T1000 (cell line): ENCODE data around the gene TEX35.
A peak's percentile ranks its signal among the peaks of the same experiment; 100 is the strongest.

Source experiments
- DNase-seq: peaks from one replicate; lab custom pipeline; 2025; ENCODE audit warnings: mixed read lengths; lab: John Stamatoyannopoulos, UW

The TEX35 gene

DNA sequence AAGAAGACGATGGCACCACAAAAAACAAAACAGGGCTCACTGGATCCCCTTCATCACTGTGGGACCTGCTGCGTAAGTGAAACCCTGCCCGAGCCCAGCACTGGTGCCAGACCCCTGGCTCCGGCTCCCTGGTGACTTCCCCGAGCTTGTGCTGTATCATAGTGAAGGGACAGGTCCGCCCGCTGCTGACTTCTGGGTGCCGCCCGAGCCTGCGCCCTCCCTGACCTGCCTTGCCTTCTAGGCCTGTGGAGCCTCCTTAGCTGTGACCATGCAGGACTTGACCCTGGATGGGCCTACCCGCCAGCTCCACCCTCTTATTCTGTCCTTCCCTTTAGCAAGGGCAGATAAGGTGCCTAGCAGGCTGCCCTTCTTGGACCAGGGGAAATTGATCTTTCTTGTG lies 7.9 kb downstream of the TEX35 start:
- no peak for DNase-seq

DNA sequence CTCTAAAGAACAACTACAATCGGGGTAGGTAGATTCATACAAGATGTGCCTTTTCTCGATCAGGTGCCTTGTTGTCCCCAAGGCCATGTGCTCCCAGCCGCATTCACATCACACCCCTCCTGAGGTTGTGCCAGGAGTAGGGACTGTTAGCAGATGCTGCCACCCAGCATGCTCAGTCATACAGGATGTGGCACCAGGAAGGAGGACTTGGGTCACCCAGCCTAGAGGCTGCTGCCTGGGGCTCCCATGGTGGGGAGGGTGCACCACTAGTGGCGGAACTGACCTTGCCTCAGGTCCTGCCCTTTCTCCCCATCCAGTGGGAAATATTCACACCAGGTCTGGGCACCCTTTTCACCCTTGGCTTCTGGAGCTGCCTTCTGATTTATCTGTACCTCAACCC lies 8.3 kb downstream of the TEX35 start:
- no peak for DNase-seq

DNA sequence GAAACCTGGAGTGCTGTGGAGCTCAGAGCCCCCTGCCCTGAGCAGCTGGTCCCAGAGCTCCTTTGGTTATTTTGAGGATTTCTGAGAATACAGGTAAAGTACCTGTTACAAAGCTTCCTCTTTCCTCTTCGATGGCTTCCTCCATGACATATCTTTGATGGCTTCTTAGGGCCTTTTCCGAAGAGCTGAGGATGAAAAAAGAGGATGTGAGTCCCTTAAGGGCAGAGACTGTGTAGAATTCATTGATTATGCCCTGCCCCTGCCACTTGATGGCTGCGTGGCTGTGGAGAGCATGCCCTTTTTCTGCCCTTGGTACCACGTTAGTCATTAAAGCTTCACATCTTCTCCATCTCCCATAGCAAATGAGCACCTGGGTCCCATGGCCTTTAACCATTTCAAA lies 14.2 kb downstream of the TEX35 start:
- no peak for DNase-seq

DNA sequence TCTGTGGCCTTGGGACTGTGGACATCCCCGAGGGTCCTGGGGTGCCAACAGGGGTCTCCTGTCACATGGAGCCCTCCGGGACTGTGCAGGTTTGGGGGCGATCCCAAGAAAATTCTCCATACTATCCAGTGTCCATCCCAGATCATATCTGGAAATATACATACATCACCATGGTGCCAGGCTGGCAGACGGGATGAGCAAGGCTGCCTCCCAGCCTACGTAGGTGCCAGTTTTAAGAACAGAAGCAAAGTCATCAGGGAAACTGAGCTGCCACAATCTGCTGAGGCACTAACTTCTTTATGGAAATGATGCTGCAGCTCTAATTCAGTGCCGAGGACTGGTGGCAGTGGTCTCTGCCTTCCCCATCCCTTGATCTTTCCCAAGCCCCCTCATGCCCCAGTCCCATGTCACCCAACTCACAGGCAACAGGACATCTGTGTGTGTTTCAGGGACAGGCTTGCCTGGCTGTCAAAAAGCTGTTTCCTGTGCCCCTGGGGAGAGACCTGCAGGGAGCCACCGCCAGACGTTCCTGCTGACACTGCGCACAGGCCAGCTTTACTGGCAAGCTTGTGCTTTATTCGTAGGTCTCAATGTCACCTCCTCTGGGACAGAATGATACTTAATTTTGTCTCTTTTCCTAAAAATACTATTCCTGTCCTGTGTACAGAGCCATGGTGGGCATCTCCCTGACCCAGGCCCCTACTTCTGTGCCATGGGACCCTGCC lies 15.5 kb downstream of the TEX35 start:
- no peak for DNase-seq

DNA sequence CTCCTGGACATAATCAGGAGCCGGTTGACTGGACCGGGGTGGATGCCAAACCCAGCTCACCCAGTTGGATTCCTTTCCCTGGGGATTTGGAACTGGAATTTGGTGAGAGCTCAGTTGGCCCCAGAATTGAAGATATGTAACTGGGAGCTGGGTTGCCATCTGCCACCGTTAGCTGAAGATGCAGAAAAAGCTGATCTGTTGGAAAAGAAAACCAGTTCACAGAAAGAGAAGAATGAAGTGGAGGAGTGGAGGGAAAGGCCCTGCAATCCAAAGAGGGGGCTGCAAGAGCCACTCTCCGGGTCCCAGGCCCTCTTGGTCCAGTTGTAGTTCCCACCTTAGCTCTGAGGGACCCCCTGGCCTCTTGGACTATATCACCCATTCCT lies 16.0 kb downstream of the TEX35 start:
- no peak for DNase-seq

DNA sequence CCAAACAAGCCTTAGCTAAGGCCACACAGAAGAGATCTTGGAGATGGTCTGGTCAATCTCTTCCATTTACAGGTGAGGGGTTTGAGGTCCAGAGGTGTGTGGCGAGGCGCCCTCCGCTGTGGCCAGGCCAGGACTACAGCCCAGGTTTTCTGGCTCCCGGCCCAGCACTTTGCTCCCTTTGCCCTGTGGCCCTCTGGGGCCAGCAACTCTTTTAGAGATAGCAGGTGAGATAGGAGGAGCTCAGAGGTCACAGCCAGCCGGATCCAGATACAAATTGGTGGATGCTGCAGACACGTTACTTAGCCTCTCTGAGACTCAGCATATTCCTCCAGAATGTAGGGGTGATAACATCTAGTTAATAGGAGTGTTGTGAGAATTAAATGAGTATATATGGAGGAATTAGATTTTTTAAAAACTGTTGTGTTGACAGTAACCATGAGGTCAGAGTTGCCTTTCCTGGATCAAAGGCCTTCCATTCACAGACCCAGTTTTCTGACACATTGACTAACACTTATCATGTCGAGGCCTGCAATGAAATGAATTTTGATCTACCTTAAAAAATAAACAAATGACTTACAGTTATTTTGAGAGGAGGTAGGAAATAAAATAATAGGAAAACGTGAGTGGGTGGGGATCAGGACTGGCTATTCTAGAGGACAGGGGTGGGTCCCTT lies 16.6 kb downstream of the TEX35 start:
- no peak for DNase-seq

DNA sequence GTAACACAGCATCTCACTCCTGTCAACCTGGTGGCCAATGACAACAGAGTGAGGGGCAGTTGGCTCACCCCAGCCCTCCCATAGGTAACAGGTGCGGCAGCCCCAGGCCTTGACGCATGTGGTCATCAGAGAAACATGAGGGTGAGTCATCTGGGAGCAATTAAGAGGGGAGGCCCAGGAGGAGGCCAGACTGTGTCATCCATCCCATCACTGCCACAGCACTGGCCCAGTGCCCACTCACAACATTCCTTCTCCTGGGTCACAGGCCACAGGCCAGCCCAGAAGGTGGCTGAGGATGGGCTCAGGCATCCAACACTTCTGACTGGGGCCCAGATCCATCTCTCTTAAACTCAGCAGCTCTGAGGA lies 17.1 kb downstream of the TEX35 start:
- peak; percentile 73 for DNase-seq

DNA sequence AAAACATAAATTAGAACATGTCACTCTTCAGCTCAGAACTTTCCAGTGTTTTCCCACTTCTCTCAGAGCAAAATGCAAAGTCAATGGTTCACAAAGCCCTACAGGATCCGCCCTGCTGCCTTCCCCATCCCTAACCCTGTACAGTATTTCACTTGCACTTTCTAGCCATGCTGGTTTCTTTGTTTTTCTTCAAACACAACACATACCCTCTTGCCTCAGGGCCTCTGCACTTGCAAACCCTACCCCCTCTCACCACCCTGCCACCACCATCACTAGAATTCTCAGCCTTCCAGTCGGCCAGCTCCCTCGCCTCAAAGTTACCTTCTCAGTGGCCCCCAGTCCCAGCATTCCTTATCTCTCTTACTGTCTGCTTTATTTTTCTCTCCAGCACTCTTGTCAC lies 17.6 kb downstream of the TEX35 start:
- no peak for DNase-seq

DNA sequence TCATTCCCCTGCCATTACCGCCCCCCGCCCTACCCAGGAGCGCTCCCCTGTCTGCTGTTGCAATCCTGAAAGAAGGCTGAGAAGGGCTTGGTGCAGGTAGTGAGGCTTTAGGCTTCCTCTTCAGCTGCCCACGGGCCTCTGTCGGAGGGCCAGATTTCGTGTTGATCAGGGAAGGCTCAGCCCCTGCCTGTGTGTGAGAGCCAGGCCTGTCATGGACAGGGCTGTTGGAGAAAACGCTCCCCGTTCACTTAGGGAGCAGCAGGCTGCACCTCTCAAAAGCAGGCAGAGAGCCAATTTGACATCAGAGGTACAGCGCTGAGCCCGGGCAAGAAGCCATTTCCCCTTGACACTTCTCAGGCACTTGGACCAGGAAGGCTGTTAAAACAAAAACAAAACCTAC lies 19.0 kb downstream of the TEX35 start:
- DNase-seq: no peak

DNA sequence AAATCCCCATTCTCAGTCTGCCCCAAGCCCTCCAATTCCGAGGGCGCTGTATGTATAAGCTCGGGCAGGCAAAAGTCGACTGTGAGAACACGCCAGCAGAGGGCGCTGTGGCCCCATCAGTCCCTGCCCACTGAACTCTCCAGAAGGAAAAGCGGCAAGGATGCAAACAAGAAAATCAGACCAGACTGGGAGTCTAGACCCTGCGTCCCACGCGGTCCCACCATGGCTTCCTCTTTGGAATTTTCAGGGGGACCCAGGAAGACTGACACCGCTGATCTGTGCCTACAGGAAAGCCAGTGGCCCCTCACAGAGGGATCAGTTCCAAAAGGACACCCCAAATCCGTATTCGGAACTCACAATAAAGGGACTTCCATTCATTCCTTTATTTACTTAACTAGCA lies 19.5 kb downstream of the TEX35 start:
- DNase-seq: peak; percentile 75

DNA sequence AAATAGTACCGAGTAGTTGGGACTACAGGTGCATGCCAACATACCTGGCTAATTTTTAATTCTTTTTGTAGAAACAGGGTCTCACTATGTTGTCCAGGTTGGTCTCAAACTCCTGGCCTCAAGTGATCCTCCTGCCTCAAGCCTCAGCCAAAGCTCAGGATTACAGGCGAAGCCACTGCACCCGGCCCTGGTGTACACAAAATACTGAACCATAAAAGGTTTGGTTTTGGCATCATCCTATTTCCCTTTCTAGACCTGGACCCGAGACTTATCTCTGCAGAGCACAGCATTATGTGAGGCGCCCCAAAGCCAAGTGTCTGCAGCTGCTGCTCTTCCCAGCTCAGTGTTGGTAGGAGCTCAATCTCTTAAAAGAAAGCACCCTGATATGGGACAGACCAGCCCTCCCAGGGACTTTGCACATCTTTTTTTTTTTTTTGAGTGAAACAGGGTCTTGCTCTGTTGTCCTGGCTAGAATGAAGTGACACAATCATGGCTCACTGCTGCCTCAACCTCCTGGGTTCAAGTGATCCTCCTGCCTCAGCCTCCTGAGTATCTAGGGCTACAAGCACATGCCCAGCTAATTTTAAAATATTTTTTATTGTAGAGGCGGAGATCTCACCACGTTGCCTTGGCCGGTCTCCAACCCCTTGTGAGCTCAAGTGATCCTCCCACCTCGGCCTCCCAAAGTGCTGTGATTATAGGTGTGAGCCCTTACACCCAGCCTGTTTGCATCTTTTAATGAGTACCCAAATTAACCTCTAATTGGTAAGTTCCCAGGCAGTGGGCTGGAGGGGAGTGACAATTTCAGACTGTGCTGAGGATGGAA lies 20.4 kb downstream of the TEX35 start:
- no peak for DNase-seq

DNA sequence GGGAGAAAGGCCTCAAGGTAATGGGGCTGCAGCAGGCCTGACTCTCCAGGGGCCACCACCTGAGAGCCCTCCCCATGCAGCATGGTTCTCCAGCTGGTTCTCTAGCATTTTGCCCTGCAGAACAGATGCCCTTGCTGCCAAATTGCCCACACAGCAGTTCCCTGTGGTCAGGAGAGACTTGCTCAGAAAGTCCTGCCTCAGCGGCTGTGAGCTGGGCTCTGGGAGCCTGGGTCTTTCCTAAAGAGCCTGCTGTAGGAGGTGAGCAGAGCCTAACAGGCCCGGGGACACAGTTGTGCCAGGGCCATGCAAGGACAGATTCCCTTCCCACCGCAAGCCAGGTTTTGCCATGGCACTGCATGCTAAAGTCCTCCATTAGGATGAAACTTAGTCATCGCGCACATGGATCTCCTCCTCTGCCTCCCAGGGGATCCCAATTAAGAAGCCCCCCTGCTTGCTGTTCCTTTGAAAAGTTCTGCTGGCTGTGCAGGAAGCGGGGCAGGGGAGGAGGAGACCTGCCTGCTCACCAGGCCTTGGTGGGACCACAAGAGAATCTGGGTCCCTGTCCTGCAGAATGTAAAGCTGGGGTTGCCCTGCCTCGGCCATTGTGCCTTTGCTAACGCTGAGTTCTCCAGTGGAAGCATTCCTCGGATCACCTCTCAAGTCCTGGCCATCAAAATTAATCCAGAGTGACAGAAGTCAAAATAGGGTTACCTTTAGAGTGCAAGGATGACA lies 21.4 kb downstream of the TEX35 start:
- DNase-seq: no peak

DNA sequence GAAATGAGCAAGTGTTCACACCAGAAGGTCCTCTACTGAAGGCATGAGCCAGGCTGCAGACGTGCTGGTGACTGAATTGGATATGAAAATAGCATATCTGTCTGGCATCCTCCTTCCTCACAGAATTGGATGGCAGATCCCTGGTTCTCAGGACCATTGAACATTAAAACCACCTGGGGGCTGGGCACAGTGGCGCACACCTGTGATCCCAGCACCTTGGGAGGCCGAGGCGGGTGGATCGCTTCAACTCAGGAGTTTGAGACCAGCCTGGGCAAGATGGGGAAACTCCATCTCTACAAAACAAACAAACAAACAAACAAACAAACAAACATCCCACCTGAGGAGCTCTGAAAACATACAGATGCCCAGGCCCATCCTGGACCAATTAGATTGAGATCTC lies 23.4 kb downstream of the TEX35 start:
- DNase-seq: no peak

DNA sequence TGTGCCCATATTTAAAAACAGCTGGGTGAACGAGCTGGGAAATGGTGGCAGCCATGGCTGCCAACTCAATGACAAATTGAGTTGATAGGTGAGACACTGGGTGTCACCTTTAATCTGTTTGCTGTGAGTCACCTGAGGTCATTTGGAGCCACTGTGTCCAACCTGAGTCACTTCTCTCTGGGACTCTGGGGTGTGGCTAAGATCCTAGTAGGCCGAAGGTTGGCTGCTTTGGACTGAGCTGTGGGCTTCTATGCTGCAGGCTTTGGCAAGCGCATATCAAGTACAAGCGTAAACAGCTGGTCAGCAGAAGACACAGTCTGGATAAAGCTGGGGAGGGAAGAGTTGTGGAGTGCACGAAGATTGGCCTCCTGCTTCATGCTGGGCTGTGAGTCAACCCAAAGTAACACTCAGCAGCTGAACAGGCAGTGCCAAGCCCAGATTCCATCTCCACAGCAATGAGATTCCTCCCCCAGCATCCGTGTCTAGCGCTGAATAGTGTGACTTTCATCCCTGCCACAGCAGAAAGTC lies 24.0 kb downstream of the TEX35 start:
- peak; percentile 68 for DNase-seq

DNA sequence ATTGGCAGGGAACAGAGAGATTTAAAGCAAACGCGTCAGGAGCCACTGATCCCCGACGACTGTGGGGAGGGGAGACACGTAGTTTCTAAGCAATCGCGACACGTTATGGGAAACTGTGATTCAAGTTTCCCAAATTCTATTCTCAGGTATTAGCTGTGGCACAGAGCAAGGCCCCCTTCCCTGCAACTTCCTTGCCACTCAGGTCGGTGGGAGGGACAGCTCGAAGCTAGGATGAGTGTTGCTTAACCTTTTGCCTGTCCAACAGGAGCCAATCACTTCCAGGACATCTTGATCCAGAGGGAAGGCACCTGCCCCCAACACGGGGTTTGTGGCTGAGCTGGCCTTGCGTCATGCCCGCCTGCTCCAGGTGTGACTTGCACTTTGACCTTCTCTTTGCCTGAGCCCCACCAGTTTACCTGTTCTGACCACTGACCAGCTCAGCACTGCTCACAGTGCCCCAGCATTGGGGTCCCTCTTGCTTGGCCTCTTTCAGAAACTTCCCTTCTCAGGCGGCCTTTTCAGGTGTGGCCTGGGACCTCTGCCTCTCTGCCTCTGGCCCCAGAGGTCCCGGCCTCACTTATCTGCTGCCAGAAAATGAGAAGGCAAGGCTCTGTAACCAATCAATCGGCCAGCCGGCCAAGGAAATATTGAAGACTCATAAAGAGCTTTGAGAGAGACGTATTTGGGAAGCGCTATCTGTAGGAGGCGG lies 24.6 kb downstream of the TEX35 start:
- no peak for DNase-seq

DNA sequence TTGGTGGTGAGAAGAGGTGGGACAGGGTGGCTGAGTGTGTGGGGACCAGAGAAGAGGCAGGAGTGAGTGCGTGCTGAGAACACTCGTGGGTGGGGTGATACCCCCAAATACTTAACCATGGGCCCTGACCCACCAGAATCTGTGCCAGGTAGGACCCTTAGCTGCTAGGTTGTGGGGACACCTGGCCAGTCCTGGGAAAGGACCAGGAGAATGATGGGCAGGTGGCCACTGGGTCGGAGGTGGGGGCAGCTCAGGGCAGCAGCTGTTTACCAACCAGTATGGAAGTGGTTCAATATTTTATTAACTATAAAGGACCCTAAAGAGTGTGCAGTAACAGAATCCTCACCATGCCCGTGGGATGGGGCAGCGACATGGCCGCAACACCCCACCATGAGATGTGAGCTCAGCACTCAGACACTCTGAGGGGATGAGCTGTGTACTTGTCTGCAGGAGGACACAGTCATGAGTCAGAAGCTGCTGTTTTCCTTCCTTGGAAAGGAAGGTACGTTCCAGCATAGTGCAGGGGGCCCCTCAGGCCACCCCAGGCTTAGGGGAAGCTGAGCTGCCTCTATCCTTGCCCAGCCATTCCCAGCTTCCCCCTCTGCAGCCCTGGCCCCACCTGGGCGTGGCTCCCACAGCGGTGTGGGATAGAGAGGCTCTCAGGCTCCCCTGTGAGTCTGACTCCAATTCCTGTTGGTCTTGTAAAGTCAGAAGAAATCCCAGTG lies 25.4 kb downstream of the TEX35 start:
- DNase-seq: peak; percentile 80

DNA sequence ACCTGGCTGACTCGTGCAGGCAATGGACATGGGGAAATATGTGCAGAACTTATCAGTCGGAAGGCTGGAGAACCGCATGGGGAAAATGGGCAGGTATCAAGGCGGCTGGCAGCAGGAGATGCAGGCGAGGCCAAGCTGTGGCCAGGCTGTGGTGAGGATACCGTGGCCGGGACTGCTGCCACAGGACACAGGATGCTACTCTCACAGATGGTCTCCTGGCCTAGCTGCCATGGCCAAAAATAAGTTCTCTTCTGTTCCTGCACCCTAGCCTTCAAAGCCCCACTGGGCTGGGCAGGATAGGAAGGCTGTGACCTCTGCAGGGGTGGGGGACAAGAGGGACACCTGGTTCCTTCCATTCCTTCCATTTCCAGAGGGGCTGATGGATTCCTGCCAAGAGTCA lies 26.4 kb downstream of the TEX35 start:
- no peak for DNase-seq

DNA sequence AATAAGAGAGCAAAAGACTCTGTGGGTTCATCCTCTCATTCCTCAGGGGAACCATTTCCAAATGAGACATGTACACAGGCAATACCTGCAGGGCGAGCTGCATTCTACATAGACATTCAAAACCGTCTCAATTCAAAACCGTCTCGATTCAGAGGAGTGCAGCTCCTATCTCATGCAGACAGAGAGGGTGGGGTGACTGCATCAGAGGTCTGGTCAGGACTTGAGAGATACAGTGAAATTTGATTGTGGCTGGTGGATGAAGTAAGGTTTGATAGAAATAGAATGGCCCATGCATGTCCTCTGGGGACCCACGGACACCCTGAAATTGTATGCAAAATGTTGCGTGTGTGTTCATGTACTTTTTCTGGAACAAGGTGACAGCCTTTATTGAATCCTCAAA lies 27.3 kb downstream of the TEX35 start:
- DNase-seq: no peak

DNA sequence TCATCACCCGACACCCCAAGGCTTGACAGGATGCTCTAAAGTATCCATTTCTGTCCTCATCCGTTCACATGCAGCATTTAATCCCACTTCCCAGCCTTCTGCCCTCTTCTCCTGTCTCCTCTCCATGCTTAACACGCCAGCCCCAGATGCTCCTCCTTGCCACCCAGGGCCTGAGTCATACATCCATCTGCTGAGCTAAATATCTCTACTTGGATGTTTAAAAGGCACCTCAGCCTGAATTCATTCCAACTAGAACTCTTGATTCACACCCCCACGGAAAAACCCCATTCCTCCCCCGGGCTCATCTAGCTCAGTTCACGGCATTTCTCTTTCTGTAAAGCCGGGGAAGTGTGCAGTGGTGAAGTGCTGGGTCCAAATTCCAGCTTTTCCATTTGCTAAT lies 27.7 kb downstream of the TEX35 start:
- DNase-seq: peak; percentile 31

DNA sequence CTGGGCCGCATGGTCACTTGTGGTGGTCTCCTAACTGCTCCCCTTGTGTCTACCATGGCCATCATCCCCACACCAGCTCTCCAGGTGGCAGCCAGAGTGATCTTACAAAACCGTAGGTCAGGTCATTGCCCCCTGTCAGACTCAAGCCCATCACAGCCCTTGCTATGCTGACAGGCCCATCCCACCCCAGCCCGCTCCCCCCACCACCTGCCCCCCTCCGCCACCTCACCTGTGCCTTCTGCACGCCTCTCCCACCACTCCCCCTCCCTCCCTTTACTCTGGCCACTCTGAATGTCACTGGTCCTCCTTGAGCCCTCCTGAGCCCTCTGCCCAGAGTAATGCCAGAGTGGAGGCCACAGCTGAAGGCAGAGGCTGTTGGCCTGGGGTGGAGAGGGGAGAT lies 28.5 kb downstream of the TEX35 start:
- no peak for DNase-seq
